Measurements from ENCODE around the gene MRTFA.

MRTFA gene

GRCh38 chr22:40446203-40446602 is 190.3 kb downstream of the MRTFA start:
- H3K4me1 ChIP-seq = peaks cover 3% of the 10 kb centered on the region
- no peak for TF ChIP-seq CTCF (IDR thresholded peaks at IDR 0.05)

GRCh38 chr22:40444178-40444831 is 192.2 kb downstream of the MRTFA start:
- Histone ChIP-seq H3K27ac (no peak overlapping the region), H2AFZ (no peak overlapping the region), H3K4me3 (ENCODE audit: low read depth, low read length) (no peak overlapping the region), H3K4me2 (ENCODE audit: low read length) (no peak overlapping the region), H3K9ac (no peak overlapping the region), H3K27me3 (ENCODE audit: control insufficient read depth, insufficient read depth, low read length) (no peaks in the 10 kb centered on the region), H3K36me3 (ENCODE audit: control insufficient read depth, insufficient read depth, low read length) (no peaks in the 10 kb centered on the region), H3K79me2 (no peaks in the 10 kb centered on the region), H3K9me3 (ENCODE audit: control insufficient read depth, low read length) (no peaks in the 10 kb centered on the region), H3K4me1 (no peaks in the 10 kb centered on the region)
- no peak for TF ChIP-seq CTCF (IDR thresholded peaks at IDR 0.05)

More at GRCh38 chr22:40446203-40446602, 190.3 kb downstream of the MRTFA start:
- Histone ChIP-seq H3K4me3 (ENCODE audit: low read depth, low read length) (no peak overlapping the region), H3K36me3 (ENCODE audit: control insufficient read depth, insufficient read depth, low read length) (no peaks in the 10 kb centered on the region), H3K27me3 (ENCODE audit: control insufficient read depth, insufficient read depth, low read length) (no peaks in the 10 kb centered on the region), H3K4me2 (ENCODE audit: low read length) (no peak overlapping the region), H3K79me2 (no peaks in the 10 kb centered on the region), H2AFZ (no peak overlapping the region), H3K27ac (no peak overlapping the region), H3K9ac (no peak overlapping the region), H3K9me3 (ENCODE audit: control insufficient read depth, low read length) (no peaks in the 10 kb centered on the region)

GRCh38 chr22:40443732-40444131 is 192.8 kb downstream of the MRTFA start:
- no peak overlapping the region for H3K9ac ChIP-seq

GRCh38 chr22:40441761-40442390 is 194.6 kb downstream of the MRTFA start:
- H3K4me2 ChIP-seq (ENCODE audit: low read length) = no peak overlapping the region
- no peak overlapping the region for H3K9ac ChIP-seq
- H3K27ac ChIP-seq = no peak overlapping the region
- no peaks in the 10 kb centered on the region for H3K27me3 ChIP-seq (ENCODE audit: control insufficient read depth, insufficient read depth, low read length)
- no peak for TF ChIP-seq CTCF (IDR thresholded peaks at IDR 0.05)
- no peak overlapping the region for H3K4me3 ChIP-seq (ENCODE audit: low read depth, low read length)
- no peaks in the 10 kb centered on the region for H3K36me3 ChIP-seq (ENCODE audit: control insufficient read depth, insufficient read depth, low read length)
- H3K4me1 ChIP-seq = no peaks in the 10 kb centered on the region
- no peaks in the 10 kb centered on the region for H3K79me2 ChIP-seq
- H2AFZ ChIP-seq = no peak overlapping the region
- H3K9me3 ChIP-seq (ENCODE audit: control insufficient read depth, low read length) = no peaks in the 10 kb centered on the region

More at GRCh38 chr22:40443732-40444131, 192.8 kb downstream of the MRTFA start:
- no peak for TF ChIP-seq CTCF (IDR thresholded peaks at IDR 0.05)
- H2AFZ ChIP-seq = no peak overlapping the region
- no peak overlapping the region for H3K4me3 ChIP-seq (ENCODE audit: low read depth, low read length)
- H3K36me3 ChIP-seq (ENCODE audit: control insufficient read depth, insufficient read depth, low read length) = no peaks in the 10 kb centered on the region
- H3K79me2 ChIP-seq = no peaks in the 10 kb centered on the region
- no peak overlapping the region for H3K27ac ChIP-seq
- H3K9me3 ChIP-seq (ENCODE audit: control insufficient read depth, low read length) = no peaks in the 10 kb centered on the region
- H3K27me3 ChIP-seq (ENCODE audit: control insufficient read depth, insufficient read depth, low read length) = no peaks in the 10 kb centered on the region
- H3K4me1 ChIP-seq = no peaks in the 10 kb centered on the region
- H3K4me2 ChIP-seq (ENCODE audit: low read length) = no peak overlapping the region

All from parathyroid adenoma (tissue), 2 donors.